ENCODE results near the gene WSB2.
A peak's percentile ranks its signal among the peaks of the same experiment; 100 is the strongest.

Gene WSB2

GRCh38 chr12:118061011-118061872 lies at the start of gene WSB2:
Gene WSB2 (minus strand): TSS chr12:118061179. CDS start chr12:118061048, 131 bp downstream.
- peak; percentile 81 for DNase-seq (ENCODE audit: low spot score)
- no peak for TF ChIP-seq CTCF (IDR thresholded peaks at IDR 0.05; ENCODE audit: borderline replicate concordance, control extremely low read depth, extremely low read depth, insufficient read depth, missing control alignments)
- in situ Hi-C loops (cut with MboI; ENCODE audit: low sequenced_read_pairs, unreplicated experiment), result no loop called here

- DNase-seq (ENCODE audit: low spot score), result no peak
- in situ Hi-C loops (cut with MboI; ENCODE audit: low sequenced_read_pairs, unreplicated experiment), result no loop called here
- no peak for TF ChIP-seq CTCF (IDR thresholded peaks at IDR 0.05; ENCODE audit: borderline replicate concordance, control extremely low read depth, extremely low read depth, insufficient read depth, missing control alignments)
Measured at GRCh38 chr12:118109088-118109487, 48.1 kb upstream of the WSB2 start.

DNA sequence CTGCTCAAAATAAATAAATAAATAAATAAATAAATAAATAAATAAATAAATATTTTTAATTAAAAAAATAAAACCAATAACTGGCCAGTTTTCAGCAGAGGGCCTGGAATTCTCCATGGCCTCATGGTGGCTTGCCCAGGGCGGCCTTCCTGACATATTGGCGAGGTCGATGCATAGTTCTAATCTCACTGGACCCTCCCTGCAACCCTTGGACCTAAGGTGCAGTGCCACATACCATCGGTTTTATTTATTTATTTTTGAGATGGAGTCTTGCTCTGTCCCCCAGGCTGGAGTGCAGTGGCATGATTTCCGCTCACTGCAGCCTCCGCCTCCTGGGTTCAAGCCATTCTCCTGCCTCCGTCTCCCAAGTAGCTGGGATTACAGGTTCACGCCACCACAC lies 46.7 kb upstream of the WSB2 start:
- no peak for DNase-seq (ENCODE audit: low spot score)
- in situ Hi-C loops (cut with MboI; ENCODE audit: low sequenced_read_pairs, unreplicated experiment), result no loop called here
- no peak for TF ChIP-seq CTCF (IDR thresholded peaks at IDR 0.05; ENCODE audit: borderline replicate concordance, control extremely low read depth, extremely low read depth, insufficient read depth, missing control alignments)

DNA sequence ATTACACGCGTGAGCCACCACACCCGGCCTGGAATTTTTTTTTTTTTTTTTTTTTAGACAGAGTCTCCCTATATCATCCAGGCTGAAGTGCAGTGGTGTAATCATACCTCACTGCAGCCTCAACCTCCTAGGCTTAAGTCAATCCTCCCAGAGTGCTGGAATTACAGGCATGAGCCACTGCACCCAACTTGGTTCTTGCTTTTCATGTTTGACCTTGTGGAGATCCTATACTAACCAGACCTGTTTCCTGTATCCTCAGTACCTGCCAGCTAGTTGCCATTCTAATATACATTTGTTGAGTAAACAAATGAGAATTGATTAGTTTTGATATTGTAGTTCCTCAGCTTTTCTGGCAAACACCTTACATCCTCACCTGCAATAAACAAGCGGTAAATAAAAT lies 46.0 kb upstream of the WSB2 start:
- in situ Hi-C loops (cut with MboI; ENCODE audit: low sequenced_read_pairs, unreplicated experiment), result no loop called here
- no peak for TF ChIP-seq CTCF (IDR thresholded peaks at IDR 0.05; ENCODE audit: borderline replicate concordance, control extremely low read depth, extremely low read depth, insufficient read depth, missing control alignments)

GRCh38 chr12:118103601-118104382 lies 42.8 kb upstream of the WSB2 start, which contains the start of gene VSIG10:
Gene VSIG10 (minus strand): TSS chr12:118104011. CDS start chr12:118103671, 340 bp downstream.
- DNase-seq (ENCODE audit: low spot score), result peak; percentile 77
- no peak for TF ChIP-seq CTCF (IDR thresholded peaks at IDR 0.05; ENCODE audit: borderline replicate concordance, control extremely low read depth, extremely low read depth, insufficient read depth, missing control alignments)
- in situ Hi-C loops (cut with MboI; ENCODE audit: low sequenced_read_pairs, unreplicated experiment), result no loop called here

More for the DNA sequence above, 46.0 kb upstream of the WSB2 start:
- DNase-seq (ENCODE audit: low spot score), result no peak

GRCh38 chr12:118103201-118103600 lies 42.2 kb upstream of the WSB2 start:
- no peak for TF ChIP-seq CTCF (IDR thresholded peaks at IDR 0.05; ENCODE audit: borderline replicate concordance, control extremely low read depth, extremely low read depth, insufficient read depth, missing control alignments)
- DNase-seq (ENCODE audit: low spot score), result peak; percentile 49
- in situ Hi-C loops (cut with MboI; ENCODE audit: low sequenced_read_pairs, unreplicated experiment), result no loop called here
